T-cell (primary cell): ENCODE data around the gene FCGR2B. TPM values are rescaled to one million over a fixed set of nuclear protein-coding genes. Genes with fewer than 3 reads are reported as not detected.
"Not testable (repeated sequence)": the region's sequence is repeated elsewhere in the genome, so short reads cannot be mapped to it uniquely, and the experiment has no call there.

ENCODE experiments used
- ATAC-seq, 4 experiments: fragments of 200-7000 bp in 3 of 4; fragments of 150-1000 bp in 1 of 4; cut with Tn5 transposase; replicated peaks in 1 of 4; 1 replicate in 3 of 4; 2 replicates in 1 of 4; pipeline ENCODE4 v1.10.0; 2021; ENCODE audit warnings: moderate library complexity in 3 of 4, mild to moderate bottlenecking in 2 of 4, moderate number of reproducible peaks in 1 of 4
- CTCF ChIA-PET, 2 donors: fragments of 300-600 bp; sonication (Branson Sonifier 250); formaldehyde crosslinking; loops; one replicate each; lab custom pipeline; 2022; ENCODE audit warnings: antibody characterized with exemption in 2 of 2; lab: Charles Lee
- POLR2A ChIA-PET, 2 donors: fragments of 300-600 bp; sonication (Branson Sonifier 250); formaldehyde crosslinking; loops; one replicate each; lab custom pipeline; 2022; ENCODE audit warnings: antibody characterized with exemption in 2 of 2; lab: Charles Lee
- DNase-seq, 35 experiments: peaks; one replicate each; pipeline versions ENCODE4 v3.0.0 to v3.0.0-alpha.2; 2013 to 2023
- H3K27ac ChIP-seq: one replicate; pipeline ENCODE4 v1.5.1; 2013; ENCODE audit warnings: low read length
- H3K27me3 ChIP-seq, 2 experiments: replicated peaks in 1 of 2; 1 replicate in 1 of 2; 2 replicates in 1 of 2; pipeline versions ENCODE4 v1.6.1 to v1.7.0; 2013; ENCODE audit warnings: low read length in 1 of 2, mixed read lengths in 1 of 2; ENCODE audit not compliant: control insufficient read depth in 2 of 2, insufficient read depth in 2 of 2; ENCODE audit errors: extremely low read depth in 1 of 2
- H3K36me3 ChIP-seq, 2 donors: 1 replicate in 1 of 2; 2 replicates in 1 of 2; pipeline versions ENCODE4 v1.6.1 to v1.7.0; 2013; ENCODE audit warnings: low read length in 1 of 2; ENCODE audit not compliant: control insufficient read depth in 2 of 2, insufficient read depth in 1 of 2; ENCODE audit errors: extremely low read depth in 1 of 2
- H3K4me1 ChIP-seq, 2 experiments: 1 replicate in 1 of 2; 2 replicates in 1 of 2; pipeline versions ENCODE4 v1.6.1 to v1.7.0; 2013; ENCODE audit warnings: low read length in 2 of 2, mixed read lengths in 1 of 2; ENCODE audit not compliant: insufficient read depth in 2 of 2, control insufficient read depth in 1 of 2; ENCODE audit errors: extremely low read depth in 1 of 2
- H3K4me3 ChIP-seq, 2 donors: 1 replicate in 1 of 2; 2 replicates in 1 of 2; pipeline versions ENCODE4 v1.5.1 to v1.7.0; 2013; ENCODE audit warnings: mild to moderate bottlenecking in 2 of 2, low read length in 1 of 2, moderate library complexity in 1 of 2; ENCODE audit not compliant: control insufficient read depth in 1 of 2; ENCODE audit errors: extremely low read depth in 1 of 2
- H3K9me3 ChIP-seq: 2 replicates; pipeline ENCODE4 v1.7.0; 2013
- H3K27ac Mint-ChIP-seq, 2 donors: one replicate each; pipeline ENCODE4 v1.8.0; 2020 to 2021; ENCODE audit warnings: mild to moderate bottlenecking in 2 of 2, mixed read lengths in 2 of 2
- H3K27me3 Mint-ChIP-seq, 2 donors: one replicate each; pipeline ENCODE4 v1.8.0; 2021 to 2022; ENCODE audit warnings: mixed read lengths in 2 of 2
- H3K36me3 Mint-ChIP-seq: one replicate; pipeline ENCODE4 v1.8.0; 2021; ENCODE audit warnings: mixed read lengths
- H3K4me1 Mint-ChIP-seq, 3 donors: one replicate each; pipeline ENCODE4 v1.8.0; 2020 to 2022; ENCODE audit warnings: mixed read lengths in 3 of 3, mild to moderate bottlenecking in 1 of 3
- H3K4me3 Mint-ChIP-seq, 3 donors: one replicate each; pipeline ENCODE4 v1.8.0; 2020 to 2022; ENCODE audit warnings: mild to moderate bottlenecking in 3 of 3, mixed read lengths in 3 of 3, moderate library complexity in 3 of 3
- H3K9me3 Mint-ChIP-seq, 3 donors: one replicate each; pipeline ENCODE4 v1.8.0; 2020 to 2022; ENCODE audit warnings: mixed read lengths in 3 of 3
- WGBS: methylation state at CpG from one replicate; pipeline ENCODE4 v1.1.5; 2013; ENCODE audit warnings: missing lambda C conversion rate; ENCODE audit not compliant: insufficient coverage; 5-methylcytosine and 5-hydroxymethylcytosine counted together
- total RNA-seq, 35 experiments: library from RNA in 6 of 35; stranded (reverse) in 6 of 35; fragments of 120-200 nt in 1 of 35; gene quantifications; one replicate each; pipeline versions ENCODE4 v1.2.1 to v1.2.4 and lab custom pipeline; 2013 to 2026

The FCGR2B gene
- total RNA-seq, 5 donors from 2014 or later (not counting 1 experiment from before 2014, with no cell fraction given) = 0.80 to 3.9 (median 1.7) TPM

DNA sequence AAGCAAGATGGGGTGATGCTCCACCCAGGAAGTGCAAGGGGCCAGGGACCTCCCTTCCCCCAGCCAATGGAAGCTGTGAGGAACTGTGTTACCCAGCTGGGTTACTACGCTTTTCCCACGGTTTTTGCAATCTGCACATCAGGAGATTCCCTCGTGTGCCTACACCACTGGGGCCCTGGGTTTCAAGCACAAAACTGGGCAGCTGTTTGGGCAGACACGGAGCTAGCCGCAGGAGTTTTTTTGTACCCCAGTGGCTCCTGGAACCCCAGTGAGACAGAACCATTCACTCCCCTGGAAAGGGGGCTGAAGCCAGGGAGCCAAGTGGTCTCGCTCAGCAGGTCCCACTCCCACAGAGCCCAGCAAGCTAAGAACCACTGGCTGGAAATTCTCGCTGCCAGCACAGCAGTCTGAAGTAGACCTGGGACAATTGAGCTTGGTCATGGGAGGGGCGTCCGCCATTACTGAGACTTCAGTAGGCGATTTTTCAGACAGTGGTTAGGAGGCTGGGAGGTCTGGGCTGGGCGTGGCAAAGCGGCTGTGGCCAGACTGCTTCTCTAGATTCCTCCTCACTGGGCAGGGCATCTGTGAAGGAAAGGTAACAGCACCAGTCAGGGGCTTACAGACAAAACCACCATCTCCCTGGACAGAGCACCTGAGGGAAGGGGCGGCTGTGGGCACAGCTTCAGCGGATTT, 30.2 kb downstream of the FCGR2B start:
- H3K4me3 ChIP-seq, H3K36me3 ChIP-seq, ATAC-seq, H3K4me1 Mint-ChIP-seq, H3K9me3 ChIP-seq, DNase-seq, H3K4me3 Mint-ChIP-seq, H3K27ac ChIP-seq, H3K4me1 ChIP-seq, H3K9me3 Mint-ChIP-seq: not testable (repeated sequence)
- POLR2A ChIA-PET = interaction anchor here in 1 of 2 donors (0.6 kb wide), 1 partner anchor 8 kb away, joined by 7 read pairs; no protein-coding TSS in a partner anchor
- peaks cover 0 to 12% of the 10 kb centered on the region in 2 experiments for H3K27me3 ChIP-seq
- H3K27ac Mint-ChIP-seq = peak overlapping the region in 1 of 2 donors; percentile 37
- H3K27me3 Mint-ChIP-seq = peaks cover 29 to 55% of the 10 kb centered on the region in 2 donors
- H3K36me3 Mint-ChIP-seq = peaks cover 13% of the 10 kb centered on the region
- 83% methylated on average over 13 of the region's 14 CpGs for WGBS
- CTCF ChIA-PET = interaction anchor here (0.6 kb wide), 2 partner anchors 402 to 703 kb away, joined by 3 read pairs; no protein-coding TSS in a partner anchor

DNA sequence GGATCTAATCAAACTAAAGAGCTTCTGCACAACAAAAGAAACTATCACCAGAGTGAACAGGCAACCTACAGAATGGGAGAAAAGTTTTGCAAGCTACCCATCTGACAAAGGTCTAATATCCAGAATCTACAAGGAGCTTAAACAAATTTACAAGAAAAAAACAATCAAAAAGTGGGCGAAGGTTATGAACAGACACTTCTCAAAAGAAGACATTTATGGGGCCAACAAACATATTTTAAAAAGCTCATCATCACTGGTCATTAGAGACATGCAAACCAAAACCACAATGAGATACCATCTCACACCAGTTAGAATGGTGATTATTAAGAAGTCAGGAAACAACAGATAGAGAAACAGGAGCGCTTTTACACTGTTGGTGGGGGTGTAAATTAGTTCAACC, 35.4 kb downstream of the FCGR2B start:
- H3K9me3 ChIP-seq, H3K4me3 Mint-ChIP-seq, H3K4me3 ChIP-seq, H3K27ac ChIP-seq, H3K4me1 ChIP-seq, H3K36me3 ChIP-seq, CTCF ChIA-PET, H3K27ac Mint-ChIP-seq, H3K27me3 ChIP-seq, ATAC-seq, H3K9me3 Mint-ChIP-seq, DNase-seq, H3K4me1 Mint-ChIP-seq: not testable (repeated sequence)
- peaks cover 26 to 35% of the 10 kb centered on the region in 2 donors for H3K27me3 Mint-ChIP-seq
- WGBS = 100% methylated on average over 1 of the region's 2 CpGs
- peaks cover 13% of the 10 kb centered on the region for H3K36me3 Mint-ChIP-seq
- POLR2A ChIA-PET = interaction anchor here in 1 of 2 donors (0.6 to 0.7 kb wide), 2 partner anchors 8 to 104 kb away, joined by 3 to 4 read pairs; no protein-coding TSS in a partner anchor

DNA sequence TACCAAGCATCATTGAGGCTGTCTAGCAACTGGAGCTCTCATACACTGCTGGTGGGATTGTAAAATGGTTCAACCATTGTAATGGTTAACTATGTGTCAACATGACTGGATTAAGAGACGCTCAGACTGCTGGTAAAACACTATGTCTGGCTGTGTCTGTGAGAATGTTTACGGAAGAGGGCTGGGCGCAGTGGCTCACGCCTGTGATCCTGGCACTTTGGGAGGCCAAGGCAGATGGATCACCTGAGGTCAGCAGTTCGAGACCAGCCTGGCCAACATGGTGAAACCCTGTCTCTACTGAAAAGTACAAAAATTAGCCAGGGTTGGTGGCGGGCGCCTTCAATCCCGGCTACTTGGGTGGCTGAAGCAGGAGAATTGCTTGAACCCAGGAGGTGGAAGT, 39.3 kb downstream of the FCGR2B start:
- H3K27ac ChIP-seq = no peak overlapping the region
- no peak overlapping the region for H3K4me3 Mint-ChIP-seq
- H3K4me3 ChIP-seq = no peak overlapping the region
- H3K9me3 Mint-ChIP-seq = no peaks in the 10 kb centered on the region
- POLR2A ChIA-PET = no interaction called here
- no peak overlapping the region for H3K27ac Mint-ChIP-seq
- 93% methylated on average over 8 of the region's 8 CpGs for WGBS
- no peaks in the 10 kb centered on the region for H3K36me3 Mint-ChIP-seq
- no peaks in the 10 kb centered on the region for H3K4me1 ChIP-seq
- ATAC-seq (no peak), DNase-seq (no peak)
- H3K4me1 Mint-ChIP-seq = no peaks in the 10 kb centered on the region
- no peaks in the 10 kb centered on the region for H3K36me3 ChIP-seq
- CTCF ChIA-PET = no interaction called here
- H3K27me3 ChIP-seq = peaks cover 0 to 4% of the 10 kb centered on the region in 2 experiments
- no peaks in the 10 kb centered on the region for H3K9me3 ChIP-seq
- peaks cover 2 to 11% of the 10 kb centered on the region in 2 donors for H3K27me3 Mint-ChIP-seq

DNA sequence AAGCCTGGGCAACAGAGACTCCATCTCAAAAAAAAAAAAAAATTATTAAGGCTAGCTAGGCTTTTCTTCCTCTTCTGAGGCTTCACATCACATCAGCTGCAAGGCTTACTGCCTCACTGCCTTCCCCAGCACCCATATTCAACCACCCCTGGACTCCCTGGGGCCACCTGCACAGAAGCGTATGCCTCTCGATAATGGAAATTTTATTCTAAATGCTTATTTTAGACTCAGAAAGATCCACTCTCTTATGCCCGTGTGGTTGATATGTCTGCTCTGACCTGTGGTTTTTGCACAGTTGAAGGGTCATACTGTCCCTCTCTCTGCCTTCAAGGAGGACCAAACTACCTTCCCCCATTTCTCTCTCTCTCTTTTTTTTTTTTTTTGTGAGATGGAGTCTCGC, 42.6 kb downstream of the FCGR2B start:
- Mint-ChIP-seq H3K27me3 (peaks cover 3 to 5% of the 10 kb centered on the region in 2 donors), H3K27ac (no peak overlapping the region), H3K4me3 (no peak overlapping the region), H3K36me3 (no peaks in the 10 kb centered on the region), H3K4me1 (peaks cover 0 to 2% (median 0%) of the 10 kb centered on the region in 3 donors), H3K9me3 (no peaks in the 10 kb centered on the region)
- peaks cover 0 to 5% of the 10 kb centered on the region in 2 experiments for H3K27me3 ChIP-seq
- WGBS = no CpG with 5 or more reads among the region's 4 CpGs
- H3K27ac ChIP-seq = no peak overlapping the region
- ATAC-seq (no peak), DNase-seq (no peak)
- H3K4me1 ChIP-seq = no peaks in the 10 kb centered on the region
- no peak overlapping the region for H3K4me3 ChIP-seq
- H3K9me3 ChIP-seq = no peaks in the 10 kb centered on the region
- ChIA-PET POLR2A (no interaction called here), CTCF (no interaction called here)
- no peaks in the 10 kb centered on the region for H3K36me3 ChIP-seq

DNA sequence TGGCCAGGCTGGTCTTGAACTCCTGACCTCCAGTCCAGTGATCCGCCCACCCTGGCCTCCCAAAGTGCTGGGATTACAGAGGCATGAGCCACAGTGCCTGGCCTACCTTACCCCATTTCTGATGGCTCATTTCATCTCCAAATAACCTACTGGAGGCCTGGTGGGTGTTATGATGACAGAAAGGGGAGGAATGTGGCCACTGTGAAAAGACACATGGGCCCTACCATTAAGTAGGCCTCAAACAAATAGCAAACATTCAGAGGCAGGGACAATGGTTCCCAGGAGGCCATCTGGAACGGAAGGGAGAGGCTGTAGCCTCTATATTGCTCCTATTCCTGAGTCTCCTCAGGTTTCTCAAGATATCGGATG, 43.2 kb downstream of the FCGR2B start:
- H3K36me3 Mint-ChIP-seq = no peaks in the 10 kb centered on the region
- Histone ChIP-seq H3K27ac (no peak overlapping the region), H3K4me1 (no peaks in the 10 kb centered on the region), H3K4me3 (no peak overlapping the region), H3K27me3 (peaks cover 0 to 7% of the 10 kb centered on the region in 2 experiments), H3K36me3 (no peaks in the 10 kb centered on the region), H3K9me3 (no peaks in the 10 kb centered on the region)
- H3K9me3 Mint-ChIP-seq = no peaks in the 10 kb centered on the region
- H3K27me3 Mint-ChIP-seq = peaks cover 3 to 5% of the 10 kb centered on the region in 2 donors
- H3K4me1 Mint-ChIP-seq = peaks cover 0 to 2% (median 0%) of the 10 kb centered on the region in 3 donors
- no peak overlapping the region for H3K27ac Mint-ChIP-seq
- DNase-seq = no peak
- H3K4me3 Mint-ChIP-seq = no peak overlapping the region
- WGBS = 64% methylated on average over 3 of the region's 3 CpGs
- ChIA-PET CTCF (no interaction called here), POLR2A (no interaction called here)
- ATAC-seq = no peak

DNA sequence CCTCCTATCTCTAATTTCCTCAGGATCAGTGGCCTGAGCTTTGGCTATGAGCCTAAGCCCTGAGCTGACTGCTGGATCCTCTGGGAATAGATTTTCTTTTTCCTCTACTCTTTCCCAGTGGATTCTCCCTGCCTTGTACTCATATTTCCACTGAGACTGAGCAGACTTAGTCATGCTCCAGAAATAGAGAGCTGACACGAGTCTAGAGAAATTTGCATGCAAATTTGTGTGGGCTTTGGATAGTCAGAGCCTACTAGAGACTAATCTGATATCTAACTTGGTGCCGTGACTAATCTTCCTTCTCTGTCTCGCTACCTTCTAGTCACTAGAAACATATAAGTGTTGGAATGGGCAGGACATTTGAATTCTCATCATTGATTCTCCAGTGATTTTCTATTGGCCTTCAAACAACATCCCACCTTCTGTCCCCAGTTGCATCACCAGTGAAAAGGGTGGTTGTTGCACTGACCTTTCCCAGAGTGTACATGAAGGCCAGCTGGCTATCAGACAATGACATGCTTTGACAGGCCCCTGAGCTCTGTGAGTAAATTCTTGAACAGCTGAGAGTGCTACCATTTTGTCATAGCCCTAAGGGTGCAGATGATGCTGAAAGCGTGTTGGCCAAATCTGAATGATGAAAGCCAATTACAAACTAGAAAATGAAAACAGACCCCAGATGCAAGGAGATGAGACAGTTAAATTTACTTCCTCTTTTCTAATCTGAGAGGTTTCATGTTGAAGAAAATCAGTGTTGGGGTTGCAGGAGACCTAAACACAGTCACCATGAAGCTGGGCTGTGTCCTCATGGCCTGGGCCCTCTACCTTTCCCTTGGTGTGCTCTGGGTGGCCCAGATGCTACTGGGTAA, 43.8 kb downstream of the FCGR2B start, which contains the start of gene FCRLA:
FCRLA (plus strand) TSS at position 748 of the 866 bp plus-strand sequence; CDS start at position 784, 36 bp downstream.
- no peak within 1 kb of the TSS for H3K4me3 Mint-ChIP-seq
- no peak within 1 kb of the TSS for H3K27ac Mint-ChIP-seq
- no CpG with 5 or more reads among the region's 4 CpGs for WGBS
- CTCF ChIA-PET = no interaction called here
- no peaks in the 10 kb centered on the region for H3K36me3 Mint-ChIP-seq
- no peaks in the 10 kb centered on the region for H3K9me3 Mint-ChIP-seq
- ATAC-seq (no peak), DNase-seq (no peak)
- no peak within 1 kb of the TSS for H3K27ac ChIP-seq
- no peak within 1 kb of the TSS for H3K4me3 ChIP-seq
- H3K4me1 Mint-ChIP-seq = peaks cover 0 to 2% (median 0%) of the 10 kb centered on the region in 3 donors
- no peaks in the 10 kb centered on the region for H3K36me3 ChIP-seq
- peaks cover 0 to 10% of the 10 kb centered on the region in 2 experiments for H3K27me3 ChIP-seq
- POLR2A ChIA-PET = no interaction called here
- peaks cover 3 to 5% of the 10 kb centered on the region in 2 donors for H3K27me3 Mint-ChIP-seq
- no peaks in the 10 kb centered on the region for H3K4me1 ChIP-seq
- no peaks in the 10 kb centered on the region for H3K9me3 ChIP-seq
